Right renal cortex interstitium (tissue), 3 donors: Measurements from ENCODE around the gene RARG. TPM values are rescaled to one million over a fixed set of nuclear protein-coding genes. Genes with fewer than 3 reads are reported as not detected.

Source experiments
- DNase-seq, 3 donors: peaks; one replicate each; pipeline ENCODE4 v3.0.0-alpha.2; 2013; ENCODE audit warnings: low read depth in 3 of 3, low spot score in 2 of 3
- polyA plus RNA-seq, 3 donors: library from polyadenylated mRNA; unstranded; fragments of 120-200 nt; gene quantifications; one replicate each; pipeline ENCODE4 v1.2.1, GENCODE V29; 2013; ENCODE audit not compliant: insufficient read length in 3 of 3

The RARG gene
- polyA plus RNA-seq, 3 donors: 28.1 to 33.5 (median 32.3) TPM

DNA sequence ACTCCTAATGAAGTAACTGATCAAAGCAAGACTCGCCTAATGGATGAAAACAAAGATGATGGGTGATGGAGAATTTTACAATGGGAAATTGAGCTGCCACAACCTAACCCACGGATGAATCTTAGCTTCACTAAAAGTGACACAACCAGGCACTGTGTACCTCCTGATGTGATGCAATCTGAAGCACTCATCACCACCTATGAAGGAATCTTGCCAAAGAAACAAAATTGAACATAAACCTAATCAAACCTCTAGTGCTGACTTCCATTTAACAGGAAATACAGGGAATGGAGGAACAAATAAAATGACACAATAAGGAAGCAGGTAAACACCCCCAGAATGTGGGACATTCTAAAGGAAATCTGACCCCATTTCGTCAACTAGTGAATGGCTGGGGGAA is 13.3 kb upstream of the RARG start:
- DNase-seq: no peak

DNA sequence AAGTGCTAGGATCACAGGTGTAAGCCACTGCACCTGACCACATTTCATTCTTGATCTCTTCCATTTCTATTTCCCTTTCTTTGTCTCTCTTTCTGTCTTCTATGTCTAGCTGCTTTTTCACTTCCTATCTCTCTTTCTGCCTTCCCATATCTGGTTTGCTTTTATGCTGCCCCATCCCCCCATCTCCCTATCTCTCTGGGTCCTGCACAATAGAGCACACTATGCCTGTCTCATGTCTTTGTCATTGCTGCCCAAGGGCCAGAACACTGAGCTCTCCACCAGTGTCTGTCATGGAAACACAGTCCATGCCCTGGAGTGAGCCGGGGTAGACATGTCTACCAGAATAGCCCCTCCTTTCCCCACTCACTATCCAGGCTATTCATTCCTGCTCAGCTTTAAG is 12.3 kb upstream of the RARG start:
- DNase-seq: no peak

DNA sequence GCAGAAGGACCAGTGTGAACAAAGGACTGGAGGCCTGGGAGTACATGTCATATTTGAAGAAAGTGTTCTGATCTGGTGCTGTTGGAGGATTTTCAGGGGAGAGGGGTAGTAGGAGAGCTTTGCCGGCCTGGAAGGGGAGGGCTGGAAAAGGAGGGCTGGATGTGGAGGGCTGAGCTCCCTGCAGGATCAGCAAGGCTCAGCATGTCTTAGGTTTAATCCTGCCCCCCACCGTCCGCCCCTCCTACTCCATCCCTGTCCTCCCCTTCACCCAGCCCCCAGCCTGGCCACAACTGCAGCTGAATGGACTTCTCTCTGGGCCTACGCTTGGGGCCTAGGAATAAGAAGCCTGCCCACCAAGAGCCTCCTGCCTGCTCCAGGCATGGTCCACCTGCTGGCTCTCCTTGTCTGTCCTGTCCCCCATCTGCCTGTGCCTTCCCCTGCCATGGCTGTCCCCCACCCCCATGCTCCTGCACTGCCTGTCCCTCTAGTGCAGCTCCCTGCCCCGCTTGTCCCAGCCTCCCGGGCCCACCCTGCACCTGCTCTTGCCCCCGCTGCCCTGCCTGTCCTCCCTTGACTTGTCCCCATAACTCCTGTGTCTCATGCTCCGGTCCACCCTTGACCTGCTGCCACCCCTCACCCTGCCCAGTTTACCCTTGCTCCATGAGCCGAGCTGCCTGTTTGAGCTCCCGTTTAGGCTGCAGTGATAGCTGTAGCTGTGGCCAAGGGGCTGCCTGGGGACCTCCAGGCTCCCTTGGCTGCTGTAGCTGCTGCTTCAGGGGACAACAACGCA is 9.8 kb upstream of the RARG start:
- DNase-seq: no peak

DNA sequence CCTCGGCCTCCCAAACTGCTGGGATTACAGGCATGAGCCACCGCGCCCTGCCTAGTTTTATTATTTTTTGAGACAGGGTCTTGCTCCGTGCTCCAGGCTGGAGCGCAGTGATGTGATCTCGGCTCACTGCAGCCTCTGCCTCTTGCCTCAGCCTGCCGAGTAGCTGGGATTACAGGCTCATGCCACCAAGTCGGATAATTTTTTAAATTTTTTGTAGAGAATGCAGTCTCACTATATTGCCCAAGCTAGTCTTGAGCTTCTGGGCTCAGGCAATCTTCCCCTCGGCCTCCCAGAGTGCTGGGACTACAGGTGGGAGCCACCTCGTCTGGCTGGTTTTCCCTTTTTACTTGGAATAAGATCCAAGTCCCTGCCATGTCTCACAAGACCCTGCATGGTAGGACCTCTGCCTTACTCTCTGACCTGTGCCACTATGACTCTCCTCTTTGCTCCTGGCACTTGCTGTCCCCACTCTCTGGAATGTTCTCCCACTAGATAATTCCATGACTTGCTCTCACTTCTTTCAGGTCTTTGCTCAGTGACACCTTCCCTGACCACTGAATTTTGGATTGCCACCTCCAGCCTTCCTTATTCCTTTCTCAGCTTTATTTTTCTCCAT is 7.7 kb upstream of the RARG start:
- DNase-seq: no peak

- no peak for DNase-seq
Measured at GRCh38 chr12:53236443-53237111, 4.6 kb upstream of the RARG start.

DNA sequence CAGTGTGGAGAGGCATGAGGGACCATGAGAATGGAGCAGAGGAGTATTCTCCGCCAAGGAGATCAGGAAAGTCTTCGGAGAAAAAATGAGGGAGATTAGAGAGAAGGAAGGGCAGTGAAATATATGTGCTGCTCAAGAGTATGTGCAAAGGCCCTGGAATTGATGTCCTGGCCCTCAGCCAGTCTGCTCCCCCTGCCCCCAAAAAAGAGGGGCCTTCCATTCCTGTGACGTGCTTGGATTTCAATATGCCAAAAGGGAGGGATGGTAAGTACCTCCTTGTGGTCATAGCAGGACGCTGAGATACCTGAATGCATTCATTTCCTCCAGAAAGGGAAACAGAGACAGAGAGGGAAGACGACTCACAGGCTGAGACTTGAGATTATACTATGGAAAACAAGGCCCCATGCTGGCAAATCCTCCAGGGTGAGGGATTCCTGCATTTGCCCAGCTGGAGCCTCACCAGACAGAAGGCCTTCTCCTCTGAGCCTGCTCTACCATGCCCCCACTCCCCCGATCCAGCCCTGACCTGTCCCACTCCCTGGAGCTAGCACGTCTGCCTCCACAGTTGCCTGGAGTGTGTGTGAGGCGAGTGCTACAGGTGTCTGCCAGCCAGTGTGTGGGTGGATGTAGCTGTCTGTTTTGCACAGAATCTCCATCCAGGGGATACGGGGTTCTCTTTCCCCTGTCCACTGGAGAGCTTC is 3.9 kb upstream of the RARG start:
- DNase-seq: no peak

DNA sequence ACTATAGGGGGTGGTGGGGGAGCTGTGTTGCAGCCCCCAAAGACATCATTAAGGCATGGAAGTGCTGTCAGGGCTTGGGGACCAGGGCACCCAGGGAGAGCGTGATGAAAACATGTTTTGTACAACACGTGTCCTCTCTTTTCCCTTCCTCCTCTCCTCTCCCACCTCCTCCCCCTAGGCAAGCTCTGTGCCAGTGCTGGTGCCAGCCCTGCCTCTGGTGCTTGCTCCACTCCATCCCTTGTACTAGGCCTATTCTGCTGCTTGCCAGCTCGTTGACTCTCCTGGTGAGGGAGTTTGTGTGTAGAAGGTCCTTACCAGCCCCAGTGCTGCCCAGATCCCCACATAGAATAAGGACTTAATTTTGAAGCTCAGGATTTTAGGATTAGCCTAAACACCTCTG is 3.2 kb upstream of the RARG start:
- no peak for DNase-seq

- DNase-seq: no peak
Measured at GRCh38 chr12:53234271-53234914, 2.4 kb upstream of the RARG start.

DNA sequence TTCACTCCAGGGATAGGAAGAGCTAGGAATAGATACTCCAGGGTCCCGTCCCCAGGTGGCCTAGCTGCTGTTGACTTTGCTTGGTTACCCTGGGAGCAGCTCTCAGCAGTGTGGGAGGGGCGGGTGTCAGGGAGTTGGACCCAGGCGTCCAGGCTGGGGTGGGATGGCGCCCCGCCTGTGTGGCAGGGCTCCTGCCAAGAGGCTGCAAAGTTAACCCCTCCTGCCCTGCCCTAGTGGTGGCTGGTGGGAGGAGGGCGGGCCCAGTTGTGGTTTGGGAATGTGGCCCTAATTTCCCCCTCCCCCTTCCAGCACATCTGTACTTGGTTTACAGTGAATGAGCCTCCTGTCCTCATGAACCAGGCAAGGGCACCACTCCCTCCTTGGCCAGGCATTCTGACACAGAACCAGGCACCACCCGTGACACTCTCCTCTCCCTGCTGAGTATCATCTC is 1.7 kb upstream of the RARG start:
- no peak for DNase-seq

DNA sequence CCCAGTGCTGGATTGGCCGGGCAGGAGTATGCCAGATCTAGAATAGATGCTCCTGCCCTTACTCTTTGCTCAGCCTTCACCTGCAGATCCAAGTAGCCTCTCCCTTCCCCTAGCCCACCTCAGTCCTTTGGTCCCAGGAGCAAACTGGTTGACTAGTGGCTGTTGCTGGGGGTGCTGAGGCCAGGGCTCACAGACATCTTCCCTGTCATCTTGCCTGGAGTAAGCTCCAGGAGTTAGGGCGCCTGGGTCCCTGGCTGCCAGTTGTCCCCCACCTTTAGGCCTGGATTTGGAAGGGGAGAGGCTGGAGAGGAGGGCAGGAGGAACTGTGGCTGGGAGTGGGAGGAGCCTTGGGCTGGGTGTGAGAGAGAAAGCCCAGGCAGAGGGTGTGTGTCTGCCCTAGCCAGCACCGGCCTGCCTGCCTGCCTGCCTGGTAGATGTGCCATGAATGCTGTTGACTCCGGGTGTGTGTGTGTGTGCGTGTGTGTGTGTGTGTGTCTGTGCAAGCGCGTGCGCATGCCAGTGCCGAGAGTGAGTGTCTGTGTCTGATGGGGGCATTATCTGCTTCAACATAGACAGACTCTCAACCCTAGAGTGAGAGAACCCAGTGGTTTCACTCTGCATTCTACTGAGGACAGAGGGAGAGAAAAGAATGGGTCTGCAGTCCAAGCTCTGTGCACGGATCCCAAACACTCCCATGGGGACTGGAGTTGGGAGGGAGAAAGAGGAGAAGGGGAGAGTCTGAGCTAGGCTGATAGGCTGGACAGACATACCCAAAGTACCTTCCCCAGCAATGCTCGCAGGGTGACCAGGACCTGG is 845 bp upstream of the RARG start:
- no peak for DNase-seq

GRCh38 chr12:53231671-53231920 is 413 bp downstream of the RARG start:
- DNase-seq: no peak

- DNase-seq: no peak
Measured at GRCh38 chr12:53230108-53230845, 1.7 kb downstream of the RARG start.

GRCh38 chr12:53229454-53229853 is 2.6 kb downstream of the RARG start:
- DNase-seq: no peak

- no peak for DNase-seq
Measured at GRCh38 chr12:53227836-53228235, 4.2 kb downstream of the RARG start.

DNA sequence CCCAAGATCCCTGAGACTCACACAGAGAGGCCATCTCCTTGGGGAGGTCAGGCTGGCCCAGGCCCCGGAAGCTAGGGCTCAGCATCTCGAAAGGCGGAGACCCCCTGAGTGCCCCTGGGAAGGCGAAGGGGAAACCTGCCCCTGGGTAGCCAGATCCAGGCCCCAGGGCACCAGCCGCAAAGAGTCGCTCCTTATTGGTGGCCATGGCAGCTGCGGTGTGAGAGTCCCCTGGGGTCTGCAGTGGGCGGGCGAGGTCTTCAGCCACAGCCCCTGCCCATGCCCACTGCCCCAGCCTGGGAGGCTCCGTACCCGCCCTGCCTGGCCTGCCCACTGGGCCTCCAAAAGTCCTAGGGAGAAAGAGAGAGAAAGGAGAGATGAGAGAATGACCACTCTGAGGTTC is 4.7 kb downstream of the RARG start:
- no peak for DNase-seq

- no peak for DNase-seq
Measured at GRCh38 chr12:53226815-53227214, 5.2 kb downstream of the RARG start.

DNA sequence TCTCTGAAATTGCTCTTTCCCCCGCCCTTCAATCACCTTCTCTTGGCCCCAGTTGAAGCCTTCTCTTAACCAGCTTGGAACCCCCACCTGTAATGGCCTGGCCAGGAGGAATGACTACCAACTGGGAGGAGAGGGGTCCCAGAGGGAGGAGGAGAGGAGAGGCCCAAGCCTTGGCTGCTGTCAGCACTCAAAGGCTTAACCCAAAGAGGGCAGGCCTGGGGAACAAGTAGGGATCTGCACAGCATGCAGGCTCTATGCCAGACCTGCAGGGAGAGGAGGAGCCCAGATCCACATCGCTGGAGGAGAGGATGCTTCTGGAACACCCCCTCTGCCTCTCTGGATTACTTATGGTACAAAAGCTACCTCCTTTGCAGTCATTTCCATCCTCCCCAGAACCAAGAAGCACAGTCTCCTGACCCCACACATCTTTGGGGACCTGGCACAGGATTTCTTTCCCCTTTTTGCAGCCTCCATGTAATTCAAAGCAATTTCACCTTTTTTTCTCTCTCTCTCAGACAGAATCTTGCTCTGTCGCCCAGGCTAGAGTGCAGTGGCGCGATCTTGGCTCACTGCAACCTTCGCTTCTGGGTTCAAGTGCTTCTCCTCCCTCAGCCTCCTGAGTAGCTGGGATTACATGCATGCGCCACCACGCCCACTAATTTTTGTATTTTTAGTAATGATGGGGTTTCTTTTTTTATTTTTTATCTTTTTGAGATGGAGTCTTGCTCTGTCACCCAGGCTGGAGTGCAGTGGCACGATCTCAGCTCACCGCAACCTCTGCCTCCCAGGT is 6.2 kb downstream of the RARG start:
- DNase-seq: no peak

GRCh38 chr12:53224897-53225634 is 6.9 kb downstream of the RARG start:
- DNase-seq: no peak
